Neural progenitor cell (in vitro differentiated cells): ENCODE measurements around the gene RAB37.

Experiments used
- EZH2 ChIP-seq: fragments of 200-600 bp; sonication (generic); IDR thresholded peaks from 2 replicates; pipeline ENCODE4 v1.6.1; 2017; ENCODE audit warnings: antibody characterized with exemption, mild to moderate bottlenecking, moderate library complexity
- TF ChIP-seq, protein P1 (sequence below): fragments of 200-600 bp; sonication (generic); IDR thresholded peaks from 2 replicates; pipeline ENCODE4 v1.5.1; 2017; ENCODE audit warnings: antibody characterized with exemption, mild to moderate bottlenecking

DNA sequence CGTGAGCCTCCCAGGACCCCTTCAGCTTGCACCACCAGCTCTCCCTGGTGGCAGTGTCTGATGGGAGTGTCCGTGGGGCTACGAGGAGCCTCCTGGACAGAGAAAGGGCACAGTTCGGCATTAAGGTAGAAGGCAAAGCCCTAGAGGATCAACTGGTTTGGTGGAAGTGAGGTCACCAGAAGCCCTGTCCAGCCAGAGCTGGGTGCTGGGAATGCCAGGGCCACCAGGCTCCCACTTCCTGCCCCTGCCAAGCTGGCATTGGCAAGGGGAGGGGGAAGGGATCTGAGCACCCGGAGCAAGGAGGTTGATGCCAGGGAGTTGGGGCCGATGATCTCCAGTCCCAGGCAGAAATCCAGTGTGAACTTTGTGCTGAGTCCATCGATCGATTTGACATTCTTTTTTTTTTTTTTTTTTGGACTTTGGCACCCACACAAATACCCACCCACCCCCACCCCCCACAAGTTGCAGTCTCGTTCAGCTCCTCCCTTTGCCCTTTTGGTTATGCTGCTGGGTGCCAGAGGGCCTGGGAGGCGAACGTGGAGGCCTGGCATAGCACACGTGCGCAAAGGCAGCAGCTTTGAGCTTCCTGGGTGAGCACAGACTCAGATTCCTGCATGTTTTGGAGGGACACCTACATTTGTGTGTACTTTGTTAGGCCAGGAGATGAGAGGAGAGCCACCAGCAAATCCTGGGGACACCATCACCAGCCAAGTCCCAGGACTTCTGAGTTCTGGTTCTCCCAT is 13.4 kb downstream of the RAB37 start:
- TF ChIP-seq EZH2 = no peak
- TF ChIP-seq, protein P1, sequence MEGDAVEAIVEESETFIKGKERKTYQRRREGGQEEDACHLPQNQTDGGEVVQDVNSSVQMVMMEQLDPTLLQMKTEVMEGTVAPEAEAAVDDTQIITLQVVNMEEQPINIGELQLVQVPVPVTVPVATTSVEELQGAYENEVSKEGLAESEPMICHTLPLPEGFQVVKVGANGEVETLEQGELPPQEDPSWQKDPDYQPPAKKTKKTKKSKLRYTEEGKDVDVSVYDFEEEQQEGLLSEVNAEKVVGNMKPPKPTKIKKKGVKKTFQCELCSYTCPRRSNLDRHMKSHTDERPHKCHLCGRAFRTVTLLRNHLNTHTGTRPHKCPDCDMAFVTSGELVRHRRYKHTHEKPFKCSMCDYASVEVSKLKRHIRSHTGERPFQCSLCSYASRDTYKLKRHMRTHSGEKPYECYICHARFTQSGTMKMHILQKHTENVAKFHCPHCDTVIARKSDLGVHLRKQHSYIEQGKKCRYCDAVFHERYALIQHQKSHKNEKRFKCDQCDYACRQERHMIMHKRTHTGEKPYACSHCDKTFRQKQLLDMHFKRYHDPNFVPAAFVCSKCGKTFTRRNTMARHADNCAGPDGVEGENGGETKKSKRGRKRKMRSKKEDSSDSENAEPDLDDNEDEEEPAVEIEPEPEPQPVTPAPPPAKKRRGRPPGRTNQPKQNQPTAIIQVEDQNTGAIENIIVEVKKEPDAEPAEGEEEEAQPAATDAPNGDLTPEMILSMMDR = no peak
